HepG2 (cell line): ENCODE measurements around the gene VTI1B. TPM values are rescaled to one million over a fixed set of nuclear protein-coding genes. Genes with fewer than 3 reads are reported as not detected.

ENCODE experiments used
- ATF1 ChIP-seq: IDR thresholded peaks from 2 replicates; pipeline ENCODE4 v1.6.1; 2016; ENCODE audit warnings: mild to moderate bottlenecking, control low read depth
- BRD4 ChIP-seq: sonication (generic); formaldehyde crosslinking; IDR thresholded peaks from 2 replicates; pipeline ENCODE4 v1.4.0; 2020; ENCODE audit warnings: missing genetic modification reagents
- GATAD1 ChIP-seq: IDR thresholded peaks from 2 replicates; pipeline ENCODE4 v1.6.1; 2016; ENCODE audit warnings: missing genetic modification reagents, missing compliant biosample characterization
- HDAC1 ChIP-seq: sonication (generic); formaldehyde crosslinking; IDR thresholded peaks from 2 replicates; pipeline ENCODE4 v1.5.1; 2020; ENCODE audit warnings: mild to moderate bottlenecking, missing genetic modification reagents
- JUND ChIP-seq: sonication (generic); formaldehyde crosslinking; IDR thresholded peaks from 2 replicates; pipeline ENCODE4 v1.8.0; 2022; ENCODE audit warnings: mild to moderate bottlenecking, missing genetic modification reagents
- MXI1 ChIP-seq: IDR thresholded peaks from 3 replicates; pipeline ENCODE4 v1.6.1; 2012; ENCODE audit warnings: low read depth, low read length, inconsistent platforms, borderline replicate concordance
- POLR2G ChIP-seq: fragments of 200-400 bp; formaldehyde crosslinking; IDR thresholded peaks from 2 replicates; pipeline ENCODE4 v1.6.1; 2018; ENCODE audit warnings: mild to moderate bottlenecking, low read depth, low read length, moderate library complexity
- SNAPC2 ChIP-seq: sonication (generic); formaldehyde crosslinking; IDR thresholded peaks from 2 replicates; pipeline ENCODE4 v1.8.1; 2022; ENCODE audit warnings: mild to moderate bottlenecking, missing genetic modification reagents
- SP1 ChIP-seq, 2 experiments: fragments of 450-650 bp in 1 of 2; sonication (generic) in 1 of 2; formaldehyde crosslinking in 1 of 2; IDR thresholded peaks; 2 replicates each; pipeline versions ENCODE4 v1.4.0 to v1.6.1; 2016 to 2020; ENCODE audit warnings: missing genetic modification reagents in 1 of 2
- SRSF1 ChIP-seq: fragments of 200-400 bp; formaldehyde crosslinking; optimal IDR thresholded peaks from 2 replicates; pipeline ENCODE3; 2017; ENCODE audit warnings: mild to moderate bottlenecking, low read depth, low read length, moderate library complexity
- TMF1 ChIP-seq: sonication (generic); formaldehyde crosslinking; IDR thresholded peaks from 2 replicates; pipeline ENCODE4 v1.8.1; 2022; ENCODE audit warnings: low read depth, missing genetic modification reagents
- YY1 ChIP-seq: IDR thresholded peaks from 2 replicates; pipeline ENCODE4 v1.6.1; 2011; ENCODE audit warnings: low read length, low read depth, moderate library complexity, mild to moderate bottlenecking; ENCODE audit not compliant: insufficient read depth, insufficient replicate concordance
- ZBTB37 ChIP-seq: sonication (generic); formaldehyde crosslinking; IDR thresholded peaks from 2 replicates; pipeline ENCODE4 v1.4.0; 2020; ENCODE audit warnings: mild to moderate bottlenecking, missing genetic modification reagents
- ZBTB39 ChIP-seq: sonication (generic); formaldehyde crosslinking; IDR thresholded peaks from 2 replicates; pipeline ENCODE4 v1.5.0; 2020; ENCODE audit warnings: missing genetic modification reagents
- ZNF501 ChIP-seq: sonication (generic); formaldehyde crosslinking; IDR thresholded peaks from 2 replicates; pipeline ENCODE4 v1.5.1; 2020; ENCODE audit warnings: mild to moderate bottlenecking, moderate library complexity, missing genetic modification reagents
- ZNF703 ChIP-seq: sonication (generic); formaldehyde crosslinking; IDR thresholded peaks from 2 replicates; pipeline ENCODE4 v1.5.1; 2020; ENCODE audit warnings: missing genetic modification reagents, mild to moderate bottlenecking, moderate library complexity, borderline replicate concordance
- ZNF749 ChIP-seq: sonication (generic); formaldehyde crosslinking; IDR thresholded peaks from 2 replicates; pipeline ENCODE4 v1.8.0; 2022; ENCODE audit warnings: mild to moderate bottlenecking, missing genetic modification reagents, moderate library complexity, borderline replicate concordance
- ZSCAN20 ChIP-seq: sonication (generic); formaldehyde crosslinking; IDR thresholded peaks from 2 replicates; pipeline ENCODE4 v1.4.0; 2020; ENCODE audit warnings: missing genetic modification reagents, mild to moderate bottlenecking, borderline replicate concordance
- ZSCAN29 ChIP-seq: sonication (generic); formaldehyde crosslinking; conservative IDR thresholded peaks from 2 replicates; pipeline ENCODE4 v1.4.0; 2020; ENCODE audit warnings: mild to moderate bottlenecking, missing genetic modification reagents
- polyA plus RNA-seq, 8 experiments: library from polyadenylated mRNA; depleted of rRNA in 3 of 8; stranded (reverse) in 7 of 8; unstranded in 1 of 8; fragments of >200 nt; fragmentation: Illumina TruSeq in 4 of 8; extraction: Trizol in 4 of 8; gene quantifications; 2 replicates each; pipeline versions ENCODE4 v1.2.1 to v1.2.3, GENCODE V29; 2011 to 2016; ENCODE audit warnings: low read depth in 4 of 8, missing spikeins in 1 of 8, mixed read lengths in 1 of 8; ENCODE audit not compliant: insufficient read depth in 1 of 8
- total RNA-seq, 5 experiments: library from RNA; depleted of rRNA; stranded (reverse); fragments of >200 nt; fragmentation: Illumina TruSeq; extraction: Trizol; gene quantifications; 2 replicates each; pipeline ENCODE4 v1.2.3, GENCODE V29; 2016; ENCODE audit warnings: low read depth in 1 of 5
- TF ChIP-seq, protein P1 (sequence below): sonication (generic); formaldehyde crosslinking; IDR thresholded peaks from 2 replicates; pipeline ENCODE4 v1.5.0; 2020; ENCODE audit warnings: missing genetic modification reagents
- TF ChIP-seq, protein P2 (sequence below): sonication (generic); formaldehyde crosslinking; conservative IDR thresholded peaks from 2 replicates; pipeline ENCODE4 v1.8.0; 2022; ENCODE audit warnings: mild to moderate bottlenecking, moderate library complexity, missing genetic modification reagents
- TF ChIP-seq, protein P3 (sequence below): sonication (generic); formaldehyde crosslinking; IDR thresholded peaks from 2 replicates; pipeline ENCODE4 v1.4.0; 2020; ENCODE audit warnings: mild to moderate bottlenecking, missing genetic modification reagents

Gene VTI1B
- total and polyA plus RNA-seq, 2 of the 13 experiments (the other 11 are each of a cell fraction or from before 2014, with no cell fraction given) = 39.0 to 103 TPM

- TF ChIP-seq ZBTB39 = 0 out of 2 replicates have a peak, but pooled peaks have one; percentile 56
- peak; percentile 69 for TF ChIP-seq HDAC1 (CRISPR knock-in tag)
- TF ChIP-seq ZSCAN29 (CRISPR knock-in tag) = peak; percentile 35; the same call in 1 of the 2 replicates
- TF ChIP-seq, protein P1, sequence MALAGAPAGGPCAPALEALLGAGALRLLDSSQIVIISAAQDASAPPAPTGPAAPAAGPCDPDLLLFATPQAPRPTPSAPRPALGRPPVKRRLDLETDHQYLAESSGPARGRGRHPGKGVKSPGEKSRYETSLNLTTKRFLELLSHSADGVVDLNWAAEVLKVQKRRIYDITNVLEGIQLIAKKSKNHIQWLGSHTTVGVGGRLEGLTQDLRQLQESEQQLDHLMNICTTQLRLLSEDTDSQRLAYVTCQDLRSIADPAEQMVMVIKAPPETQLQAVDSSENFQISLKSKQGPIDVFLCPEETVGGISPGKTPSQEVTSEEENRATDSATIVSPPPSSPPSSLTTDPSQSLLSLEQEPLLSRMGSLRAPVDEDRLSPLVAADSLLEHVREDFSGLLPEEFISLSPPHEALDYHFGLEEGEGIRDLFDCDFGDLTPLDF (CRISPR knock-in tag) = peak; percentile 7; the same call in 1 of the 2 replicates
- TF ChIP-seq JUND (CRISPR knock-in tag) = 0 out of 2 replicates have a peak, but pooled peaks have one; percentile 32
- peak; percentile 86; the same call in 1 of the 2 replicates for TF ChIP-seq ZSCAN20 (CRISPR knock-in tag)
- TF ChIP-seq ZNF703 (CRISPR knock-in tag) = peak; percentile 79; the same call in 1 of the 2 replicates
- peak; percentile 18; the same call in 1 of the 2 replicates for TF ChIP-seq BRD4 (CRISPR knock-in tag)
- TF ChIP-seq ZNF501 (CRISPR knock-in tag) = peak; percentile 88
- 0 out of 2 replicates have a peak, but pooled peaks have one; percentile 35 for TF ChIP-seq SNAPC2 (CRISPR knock-in tag)
- no peak for TF ChIP-seq ATF1 (CRISPR knock-in tag)
- peak; percentile 39; the same call in 1 of the 2 replicates for TF ChIP-seq TMF1
- peak; percentile 59 for TF ChIP-seq YY1
- TF ChIP-seq SRSF1 = no peak
- peak; percentile 78 for TF ChIP-seq POLR2G
- peak; percentile 2; the same call in 1 of the 2 replicates for TF ChIP-seq ZNF749 (CRISPR knock-in tag)
- TF ChIP-seq ZBTB37 = no peak
- peak; percentile 40; the same call in 1 of the 2 replicates for TF ChIP-seq GATAD1 (CRISPR knock-in tag)
- no peak for TF ChIP-seq SP1 (IDR thresholded peaks at IDR 0.05)
- peak; percentile 98 for TF ChIP-seq SP1 (CRISPR knock-in tag; IDR thresholded peaks at IDR 0.05)
- TF ChIP-seq MXI1 = peak; percentile 69; the same call in 2 of the 3 replicates
- TF ChIP-seq, protein P2, sequence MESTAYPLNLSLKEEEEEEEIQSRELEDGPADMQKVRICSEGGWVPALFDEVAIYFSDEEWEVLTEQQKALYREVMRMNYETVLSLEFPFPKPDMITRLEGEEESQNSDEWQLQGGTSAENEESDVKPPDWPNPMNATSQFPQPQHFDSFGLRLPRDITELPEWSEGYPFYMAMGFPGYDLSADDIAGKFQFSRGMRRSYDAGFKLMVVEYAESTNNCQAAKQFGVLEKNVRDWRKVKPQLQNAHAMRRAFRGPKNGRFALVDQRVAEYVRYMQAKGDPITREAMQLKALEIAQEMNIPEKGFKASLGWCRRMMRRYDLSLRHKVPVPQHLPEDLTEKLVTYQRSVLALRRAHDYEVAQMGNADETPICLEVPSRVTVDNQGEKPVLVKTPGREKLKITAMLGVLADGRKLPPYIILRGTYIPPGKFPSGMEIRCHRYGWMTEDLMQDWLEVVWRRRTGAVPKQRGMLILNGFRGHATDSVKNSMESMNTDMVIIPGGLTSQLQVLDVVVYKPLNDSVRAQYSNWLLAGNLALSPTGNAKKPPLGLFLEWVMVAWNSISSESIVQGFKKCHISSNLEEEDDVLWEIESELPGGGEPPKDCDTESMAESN (CRISPR knock-in tag) = 0 out of 2 replicates have a peak, but pooled peaks have one; percentile 21
- TF ChIP-seq, protein P3, sequence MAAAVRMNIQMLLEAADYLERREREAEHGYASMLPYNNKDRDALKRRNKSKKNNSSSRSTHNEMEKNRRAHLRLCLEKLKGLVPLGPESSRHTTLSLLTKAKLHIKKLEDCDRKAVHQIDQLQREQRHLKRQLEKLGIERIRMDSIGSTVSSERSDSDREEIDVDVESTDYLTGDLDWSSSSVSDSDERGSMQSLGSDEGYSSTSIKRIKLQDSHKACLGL (CRISPR knock-in tag) = peak; percentile 22; the same call in 1 of the 2 replicates
Observed at GRCh38 chr14:67674480-67675218, at the start of gene VTI1B (continued).
